22Rv1 (cell line): ENCODE measurements around the gene PTPRG.

Source experiments
- H3K27ac ChIP-seq: fragments of 450-650 bp; 2 replicates; pipeline ENCODE4 v1.5.1; 2017
- ZFX ChIP-seq: fragments of 450-650 bp; IDR thresholded peaks from 2 replicates; pipeline ENCODE4 v1.6.1; 2017; ENCODE audit warnings: antibody characterized with exemption, borderline replicate concordance
- TF ChIP-seq, protein P1 (sequence below): fragments of 450-650 bp; IDR thresholded peaks from 2 replicates; pipeline ENCODE4 v1.5.1; 2017; ENCODE audit warnings: mild to moderate bottlenecking

Gene PTPRG

DNA sequence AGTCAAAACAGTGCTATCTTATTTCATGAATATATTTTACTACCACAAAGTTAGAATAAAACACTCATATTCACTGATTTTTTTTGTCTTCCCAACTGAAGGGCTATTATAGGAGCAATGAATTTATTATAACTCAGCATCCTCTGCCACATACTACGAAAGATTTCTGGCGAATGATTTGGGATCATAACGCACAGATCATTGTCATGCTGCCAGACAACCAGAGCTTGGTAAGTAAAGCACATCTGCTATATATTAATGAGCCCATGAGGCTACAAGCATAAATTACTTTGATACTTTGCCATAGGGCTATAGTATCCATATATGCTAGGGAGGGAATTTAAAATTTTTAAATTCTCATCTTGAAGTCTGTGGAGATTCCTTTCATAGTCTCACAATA, 716.1 kb downstream of the PTPRG start:
- H3K27ac ChIP-seq = no peak overlapping the region
- TF ChIP-seq, protein P1, sequence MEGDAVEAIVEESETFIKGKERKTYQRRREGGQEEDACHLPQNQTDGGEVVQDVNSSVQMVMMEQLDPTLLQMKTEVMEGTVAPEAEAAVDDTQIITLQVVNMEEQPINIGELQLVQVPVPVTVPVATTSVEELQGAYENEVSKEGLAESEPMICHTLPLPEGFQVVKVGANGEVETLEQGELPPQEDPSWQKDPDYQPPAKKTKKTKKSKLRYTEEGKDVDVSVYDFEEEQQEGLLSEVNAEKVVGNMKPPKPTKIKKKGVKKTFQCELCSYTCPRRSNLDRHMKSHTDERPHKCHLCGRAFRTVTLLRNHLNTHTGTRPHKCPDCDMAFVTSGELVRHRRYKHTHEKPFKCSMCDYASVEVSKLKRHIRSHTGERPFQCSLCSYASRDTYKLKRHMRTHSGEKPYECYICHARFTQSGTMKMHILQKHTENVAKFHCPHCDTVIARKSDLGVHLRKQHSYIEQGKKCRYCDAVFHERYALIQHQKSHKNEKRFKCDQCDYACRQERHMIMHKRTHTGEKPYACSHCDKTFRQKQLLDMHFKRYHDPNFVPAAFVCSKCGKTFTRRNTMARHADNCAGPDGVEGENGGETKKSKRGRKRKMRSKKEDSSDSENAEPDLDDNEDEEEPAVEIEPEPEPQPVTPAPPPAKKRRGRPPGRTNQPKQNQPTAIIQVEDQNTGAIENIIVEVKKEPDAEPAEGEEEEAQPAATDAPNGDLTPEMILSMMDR = no peak
- no peak for TF ChIP-seq ZFX

DNA sequence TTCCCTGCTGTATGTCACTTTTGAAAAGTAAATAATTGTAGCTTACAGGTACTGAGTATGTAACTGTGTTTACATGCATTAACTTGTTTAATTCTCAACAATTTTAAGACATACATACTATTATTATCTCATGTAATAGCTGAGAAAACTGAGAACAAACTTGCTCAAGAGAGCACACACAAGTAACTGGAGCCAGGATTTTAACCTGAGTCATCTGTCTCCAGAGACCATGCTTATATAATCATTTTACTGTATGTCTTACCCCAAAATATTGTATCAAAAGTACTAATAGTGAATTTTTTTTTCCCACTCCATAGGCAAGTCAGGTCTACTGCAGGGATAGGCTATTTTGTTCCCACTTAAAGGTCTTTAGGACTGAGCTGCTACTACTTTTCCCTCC, 716.6 kb downstream of the PTPRG start:
- TF ChIP-seq, protein P1 = no peak
- TF ChIP-seq ZFX = no peak
- H3K27ac ChIP-seq = no peak overlapping the region

DNA sequence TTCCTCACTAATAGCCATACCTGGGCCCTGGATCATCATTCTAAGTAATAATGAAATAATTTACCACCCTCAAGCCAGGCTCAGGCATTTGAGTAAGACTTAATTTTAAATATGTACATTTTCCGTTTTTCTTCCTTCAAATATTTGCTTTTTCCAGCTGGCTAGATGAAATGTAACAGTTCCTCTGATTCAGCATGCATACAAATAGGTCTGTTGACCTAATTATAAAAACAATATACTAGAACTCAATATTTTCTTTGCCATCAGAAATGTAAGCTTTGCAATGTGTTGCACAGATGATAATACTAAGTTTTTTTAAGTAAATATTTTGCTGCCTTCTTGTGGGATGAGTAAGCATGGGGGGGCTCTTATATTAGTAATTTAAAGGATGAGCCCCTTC, 720.4 kb downstream of the PTPRG start:
- TF ChIP-seq, protein P1 = no peak
- TF ChIP-seq ZFX = no peak
- no peak overlapping the region for H3K27ac ChIP-seq

DNA sequence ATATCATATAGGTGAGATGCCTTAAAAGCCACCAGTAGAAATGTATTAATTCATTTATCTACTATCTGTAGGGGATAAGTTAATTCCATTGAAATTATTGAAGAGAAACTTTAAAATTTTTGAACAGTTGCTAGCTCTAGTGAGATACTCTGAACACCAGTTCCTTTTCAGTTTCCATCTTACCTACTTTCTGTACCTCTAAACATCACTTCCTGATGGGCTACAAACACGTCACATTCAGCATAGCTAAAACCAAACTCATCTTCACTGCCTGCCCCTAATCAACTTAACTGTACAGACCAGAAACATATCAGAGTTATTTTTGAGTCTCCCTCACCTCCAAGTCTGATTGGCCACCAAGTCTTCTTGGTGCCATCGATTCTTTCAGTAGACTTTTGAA, 723.1 kb downstream of the PTPRG start:
- no peak overlapping the region for H3K27ac ChIP-seq
- TF ChIP-seq, protein P1 = no peak
- no peak for TF ChIP-seq ZFX

DNA sequence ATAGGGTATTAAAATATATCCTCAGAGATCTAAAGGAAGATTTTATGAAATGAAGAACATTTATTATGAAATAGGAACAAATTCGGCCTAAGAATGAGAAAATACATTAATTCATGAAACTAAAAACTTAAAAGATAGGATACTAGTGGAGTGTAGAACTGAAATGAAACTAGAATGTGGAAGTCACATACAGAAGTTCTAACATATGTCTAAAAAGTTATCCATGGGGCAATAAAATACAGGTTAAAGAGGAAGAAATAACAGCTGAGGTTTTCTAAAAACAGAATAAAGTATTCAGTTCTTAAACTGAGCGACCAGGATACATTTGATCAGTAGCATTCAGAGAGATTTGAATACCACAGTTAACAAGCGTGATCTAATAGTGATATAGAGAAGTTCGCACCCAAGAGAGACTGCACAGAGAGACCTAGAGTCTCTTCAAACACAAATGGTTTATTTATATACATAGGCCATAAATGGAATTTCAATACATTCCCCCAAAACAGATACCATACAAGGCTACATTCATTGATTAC, 726.1 kb downstream of the PTPRG start:
- no peak overlapping the region for H3K27ac ChIP-seq
- no peak for TF ChIP-seq ZFX
- TF ChIP-seq, protein P1 = no peak

DNA sequence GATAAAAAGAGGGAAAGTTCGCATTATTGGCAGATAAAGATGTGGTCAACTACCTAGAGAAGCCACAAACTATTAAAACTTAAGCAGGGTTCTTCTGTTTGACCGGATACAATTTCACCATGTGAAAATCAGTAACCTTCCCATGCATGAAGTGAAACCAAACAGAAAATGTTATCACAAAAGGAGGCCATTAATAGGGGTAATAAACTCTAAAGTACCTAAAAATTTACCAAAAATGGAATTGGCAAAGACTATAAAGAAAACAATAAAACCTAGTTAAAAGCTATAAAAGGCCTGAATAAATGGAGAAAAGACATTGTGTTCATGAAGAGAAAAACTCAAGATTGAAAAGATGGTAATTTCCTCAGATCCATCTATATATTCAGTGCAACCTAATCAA, 728.6 kb downstream of the PTPRG start:
- TF ChIP-seq, protein P1 = no peak
- no peak for TF ChIP-seq ZFX
- no peak overlapping the region for H3K27ac ChIP-seq

DNA sequence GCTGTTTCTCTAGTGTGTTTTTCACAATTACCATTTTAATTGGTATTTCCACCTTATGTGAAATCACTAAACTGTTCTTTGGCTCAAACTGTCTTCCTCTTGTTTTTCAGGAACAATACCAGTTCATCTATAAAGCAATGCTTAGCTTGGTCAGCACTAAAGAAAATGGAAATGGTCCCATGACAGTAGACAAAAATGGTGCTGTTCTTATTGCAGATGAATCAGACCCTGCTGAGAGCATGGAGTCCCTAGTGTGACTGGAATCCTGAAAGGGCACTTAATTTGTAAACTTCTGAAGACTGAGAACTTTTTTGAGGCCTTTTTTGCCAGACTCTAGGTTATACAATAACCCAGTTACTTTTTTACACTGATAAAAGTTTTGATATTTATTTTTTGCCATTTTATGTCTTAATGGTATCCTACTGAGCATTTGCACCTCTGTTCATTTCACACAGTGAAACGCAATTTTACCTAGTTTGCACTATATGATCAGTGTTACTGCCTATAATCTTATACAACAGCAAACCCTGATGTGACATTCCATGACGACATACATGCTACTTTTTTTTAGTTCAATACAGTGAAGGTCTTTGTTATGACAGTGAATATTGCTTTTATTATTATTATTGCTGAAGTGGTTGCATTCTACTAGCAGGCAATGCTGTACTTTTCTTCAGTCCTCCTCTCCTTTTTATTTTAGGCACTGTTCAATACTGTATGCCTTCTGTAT, 731.8 kb downstream of the PTPRG start:
- H3K27ac ChIP-seq = no peak overlapping the region
- TF ChIP-seq, protein P1 = no peak
- TF ChIP-seq ZFX = no peak
